GM03348 (cell line): Measurements from ENCODE around the gene TTC39A.
A peak's percentile ranks its signal among the peaks of the same experiment; 100 is the strongest.

ENCODE experiments used
- DNase-seq: peaks from one replicate; pipeline ENCODE4 v3.0.0; 2012; ENCODE audit warnings: low spot score

TTC39A gene

GRCh38 chr1:51330331-51331201, at the start of gene TTC39A:
TSS of gene TTC39A (minus strand) at chr1:51330562. CDS start at chr1:51330477, 85 bp downstream.
- DNase-seq, result peak; percentile 57

DNA sequence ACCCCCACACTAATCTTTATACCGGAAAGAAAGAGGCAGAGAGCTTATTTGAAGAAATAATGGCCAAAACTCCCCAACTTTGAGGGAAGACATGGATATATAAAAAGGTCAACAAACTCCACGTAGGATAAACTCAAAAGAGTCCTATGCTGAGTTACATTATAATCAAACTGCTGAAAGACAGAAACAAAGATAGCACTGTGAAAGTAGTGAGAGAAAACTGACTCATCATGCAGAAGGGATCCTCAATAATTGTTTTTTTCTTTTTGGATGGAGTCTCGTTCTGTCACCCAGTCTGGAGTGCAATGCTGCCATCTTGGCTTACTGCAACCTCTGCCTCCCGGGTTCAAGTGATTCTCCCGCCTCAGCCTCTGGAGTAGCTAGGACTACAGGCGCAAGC, 48.5 kb upstream of the TTC39A start:
- DNase-seq, result no peak

- no peak for DNase-seq
Observed at GRCh38 chr1:51373898-51374297, 43.5 kb upstream of the TTC39A start.

DNA sequence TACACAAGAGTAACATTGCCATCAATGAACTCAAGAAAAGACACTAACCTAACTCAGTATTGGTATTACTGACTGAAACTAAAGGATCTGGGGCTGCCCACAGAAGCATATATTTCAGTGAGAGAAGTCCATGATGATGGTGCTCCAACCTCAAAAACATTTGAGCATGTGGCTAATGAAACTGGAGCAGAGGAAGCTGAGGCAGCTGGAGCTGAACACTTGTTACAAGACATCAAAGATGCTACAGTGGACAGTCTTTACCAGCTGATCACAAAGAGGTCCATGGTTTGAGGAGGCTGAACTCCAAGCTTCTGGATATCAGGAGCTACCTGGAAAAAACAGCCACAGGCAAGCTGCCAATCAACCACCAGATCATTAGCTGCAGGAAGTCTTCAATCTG, 42.2 kb upstream of the TTC39A start:
- no peak for DNase-seq

GRCh38 chr1:51369171-51369570, 38.8 kb upstream of the TTC39A start:
- DNase-seq, result no peak

GRCh38 chr1:51365774-51366173, 35.4 kb upstream of the TTC39A start:
- no peak for DNase-seq

GRCh38 chr1:51359879-51360278, 29.5 kb upstream of the TTC39A start:
- DNase-seq, result no peak

DNA sequence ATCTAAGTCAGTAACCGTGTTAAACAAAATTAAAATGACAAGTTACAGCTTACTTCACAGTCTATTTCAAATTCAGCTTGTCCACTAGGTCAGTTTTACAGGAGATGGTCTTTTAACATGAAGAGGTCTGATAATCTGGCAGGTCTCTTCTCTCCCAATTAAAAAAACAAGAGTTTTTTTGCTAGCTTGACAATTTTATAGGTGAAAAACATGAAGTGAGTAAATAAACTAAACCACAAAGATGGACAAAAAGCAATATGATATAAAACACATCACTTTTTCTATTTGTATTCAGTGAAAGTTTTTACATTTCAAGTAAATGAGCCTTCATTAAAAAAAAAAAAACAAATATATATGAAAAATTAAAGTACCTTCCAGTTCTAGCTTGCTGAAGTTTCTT, 25.0 kb upstream of the TTC39A start:
- no peak for DNase-seq

- no peak for DNase-seq
Observed at GRCh38 chr1:51354416-51354815, 24.1 kb upstream of the TTC39A start.

DNA sequence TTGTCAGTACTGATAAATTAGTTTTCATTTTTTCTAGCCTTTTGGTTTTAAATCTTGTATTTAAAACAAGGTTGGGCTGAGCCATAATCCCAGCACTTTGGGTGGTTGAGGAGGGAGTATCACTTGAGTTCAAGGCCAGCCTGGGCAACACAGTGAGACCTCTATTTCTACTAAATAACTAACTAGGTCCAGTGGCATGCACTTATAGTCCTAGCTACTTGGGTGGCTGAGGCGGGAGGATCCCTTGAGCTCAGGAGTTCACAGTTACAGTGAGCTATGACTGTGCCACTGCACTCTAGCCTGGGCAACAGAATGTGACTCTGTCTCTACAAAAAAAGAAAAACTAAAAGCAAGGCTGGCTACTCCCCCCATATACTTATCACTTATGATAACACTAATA, 21.5 kb upstream of the TTC39A start:
- DNase-seq, result no peak

DNA sequence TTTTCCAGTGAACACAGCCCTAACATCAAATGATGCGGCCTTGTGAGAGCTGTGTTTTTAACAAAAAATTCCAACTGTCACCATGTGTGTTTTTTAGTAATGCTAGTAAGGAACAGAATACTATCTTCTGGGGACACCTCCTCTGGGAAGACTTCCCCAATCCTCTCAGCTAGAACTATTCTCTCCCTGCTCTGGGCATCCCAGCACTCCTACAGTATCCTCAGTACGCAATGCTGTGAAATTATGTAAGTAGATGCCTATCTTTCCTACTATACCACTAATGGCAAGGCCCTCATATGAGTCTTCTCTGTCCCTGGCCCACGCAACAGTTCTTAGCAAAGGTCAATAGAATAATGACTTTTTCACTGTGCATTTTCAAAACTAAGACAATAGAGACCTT, 19.5 kb upstream of the TTC39A start:
- DNase-seq, result no peak

- no peak for DNase-seq
Observed at GRCh38 chr1:51348147-51348527, 17.8 kb upstream of the TTC39A start.

- DNase-seq, result no peak
Observed at GRCh38 chr1:51347398-51348146, 17.2 kb upstream of the TTC39A start.

DNA sequence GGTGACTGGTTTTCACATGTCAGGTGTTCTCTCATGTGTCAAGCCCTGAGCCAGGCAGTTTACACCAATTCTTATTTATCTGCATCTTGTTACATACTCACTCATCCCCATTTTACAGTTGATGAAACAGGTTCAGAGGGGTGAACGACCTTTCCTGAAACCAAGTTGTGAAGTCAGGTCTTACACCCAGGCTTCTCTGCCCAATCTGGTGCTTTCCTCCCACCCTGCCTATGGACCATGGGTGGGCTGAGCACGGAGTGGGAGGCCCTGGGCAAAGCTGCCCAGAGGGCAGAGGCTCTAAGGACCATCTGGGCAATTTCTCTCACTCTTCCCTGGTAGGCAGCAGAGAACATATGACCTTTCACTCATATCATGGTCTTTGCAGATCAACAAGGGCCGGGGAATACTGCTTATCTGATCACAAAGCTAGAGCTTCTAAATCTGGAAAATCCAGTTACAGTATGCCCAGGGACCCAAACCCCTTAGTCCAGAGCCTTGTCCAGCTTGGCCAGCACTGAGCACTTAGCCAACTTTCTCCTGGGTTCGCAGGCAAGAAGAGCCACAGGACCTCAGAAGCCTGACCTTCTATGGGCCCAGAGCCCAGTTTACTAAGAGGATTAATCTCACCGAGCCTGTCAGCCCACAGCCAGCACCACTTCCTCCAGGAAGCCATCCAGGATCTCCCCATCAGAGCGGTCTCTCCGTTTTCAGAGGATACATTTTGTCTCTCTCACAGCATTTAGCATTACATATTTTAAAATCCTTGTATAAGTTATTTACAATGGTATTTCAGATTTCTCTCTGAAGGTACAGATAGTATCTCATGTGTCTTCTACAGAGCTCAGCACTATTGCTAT, 16.0 kb upstream of the TTC39A start:
- DNase-seq, result no peak

GRCh38 chr1:51345300-51345687, 14.9 kb upstream of the TTC39A start:
- DNase-seq, result no peak

DNA sequence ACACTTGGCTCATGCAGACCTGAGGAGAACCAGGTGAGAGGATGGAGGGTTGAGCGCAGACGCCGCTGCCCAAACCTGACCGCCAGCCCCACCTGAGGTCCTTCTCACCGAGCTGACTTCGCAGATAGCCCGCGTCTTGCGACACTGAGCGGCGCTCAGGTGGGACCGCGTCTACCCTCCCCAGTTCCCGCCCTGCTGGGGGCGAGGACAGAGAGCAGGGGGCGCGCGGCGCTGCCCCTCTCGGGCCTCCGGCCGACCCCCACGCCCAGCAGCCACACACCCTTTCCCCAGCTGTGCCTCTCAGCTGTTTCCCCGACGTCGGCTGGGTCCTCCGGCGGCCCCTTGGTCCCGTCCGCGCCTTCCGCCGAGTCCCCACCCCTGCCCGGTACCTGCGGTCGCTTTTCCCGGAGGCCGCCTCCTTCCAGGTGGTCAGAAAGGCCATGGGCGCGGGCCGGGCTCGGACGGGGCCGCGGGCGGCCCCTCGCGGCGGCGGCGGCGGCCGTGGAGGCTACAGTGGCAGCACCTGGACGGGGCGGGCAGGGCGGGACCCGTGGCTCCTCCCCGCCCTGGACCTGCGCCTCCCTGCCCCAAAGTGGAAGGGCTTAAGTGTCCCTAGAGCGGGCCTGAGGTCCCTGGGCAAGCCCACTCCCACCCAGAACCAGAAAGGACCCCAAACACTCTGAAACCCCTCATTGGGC, 14.4 kb upstream of the TTC39A start:
- peak; percentile 41 for DNase-seq

DNA sequence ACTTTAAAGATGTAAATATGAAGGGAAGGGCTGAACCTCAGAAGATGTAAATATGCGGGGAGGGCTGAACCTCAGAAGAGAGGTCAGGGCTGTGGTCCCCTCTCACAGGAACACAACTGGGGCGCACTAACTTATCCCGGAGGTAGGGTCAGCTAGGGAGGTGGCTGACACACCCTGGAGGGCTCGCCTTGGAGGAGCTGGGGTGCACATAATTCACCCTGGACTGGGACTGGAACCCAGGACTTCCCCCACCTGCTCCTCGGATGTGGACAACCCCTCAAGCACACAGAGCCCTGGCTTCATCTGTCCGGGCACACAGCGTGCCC, 13.9 kb upstream of the TTC39A start:
- DNase-seq, result no peak

DNA sequence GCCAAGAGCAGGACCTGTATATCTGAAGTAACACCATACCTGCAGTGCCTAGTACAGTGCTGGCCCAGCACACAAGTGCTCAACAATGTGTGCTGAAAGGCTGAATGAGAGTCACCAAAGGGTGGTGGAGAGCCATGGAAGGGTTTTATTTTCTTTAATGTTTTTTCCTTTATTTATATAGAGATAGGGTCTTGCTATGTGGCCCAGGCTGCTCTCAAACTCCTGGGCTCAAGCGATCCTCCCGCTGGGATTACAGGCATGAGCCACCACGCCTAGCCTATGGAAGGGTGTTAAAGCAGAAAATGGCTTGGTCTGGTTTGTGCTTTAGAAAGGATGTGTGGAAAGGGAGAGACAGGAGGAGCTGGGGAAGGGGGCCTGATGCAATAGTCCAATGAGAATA, 13.3 kb upstream of the TTC39A start:
- no peak for DNase-seq

- no peak for DNase-seq
Observed at GRCh38 chr1:51342591-51343206, 12.3 kb upstream of the TTC39A start.

GRCh38 chr1:51341876-51342496, 11.6 kb upstream of the TTC39A start:
- no peak for DNase-seq

DNA sequence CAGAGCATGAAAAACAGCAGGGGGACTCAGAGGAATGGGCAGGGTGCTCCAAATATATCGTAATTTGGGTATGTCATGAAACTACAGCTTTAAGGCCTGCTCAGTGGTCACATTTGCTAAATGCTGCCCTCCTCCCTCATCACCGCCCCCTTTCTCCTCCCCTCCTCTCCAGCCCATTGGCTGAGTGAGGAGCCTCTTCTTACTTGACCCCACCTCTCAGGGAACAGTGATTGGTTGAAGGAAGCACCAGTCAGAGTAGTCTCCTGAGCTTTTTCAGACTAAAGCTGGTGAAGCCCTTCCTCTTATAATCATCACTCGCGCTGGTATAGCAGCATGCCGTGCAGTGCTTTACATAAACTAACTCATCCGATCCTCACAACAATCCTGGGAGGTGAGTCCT, 10.0 kb upstream of the TTC39A start:
- no peak for DNase-seq
